ENCODE measurements around the gene GNB2. TPM values are rescaled to one million over a fixed set of nuclear protein-coding genes. Genes with fewer than 3 reads are reported as not detected.

GNB2 gene
- total RNA-seq, result 100 to 1,000 TPM; 209 to 231 (median 215) TPM

- no peaks in the 10 kb centered on the region for H3K9me3 Mint-ChIP-seq
- ATAC-seq, result peak; percentile 74 to 77
- H3K4me3 Mint-ChIP-seq, result peak within 1 kb of the TSS; percentile 94
- DNase-seq, result peak; percentile 98
- no peaks in the 10 kb centered on the region for H3K27me3 Mint-ChIP-seq (ENCODE audit: low read depth)
- H3K36me3 Mint-ChIP-seq (ENCODE audit: insufficient read depth), result peaks cover 9% of the 10 kb centered on the region
- H3K4me1 Mint-ChIP-seq (ENCODE audit: low read depth), result peaks cover 15% of the 10 kb centered on the region
Measured at GRCh38 chr7:100673302-100673941, at the start of gene GNB2. Gene GNB2 (plus strand): TSS chr7:100673740. CDS start chr7:100676266, 2,526 bp downstream.

- Mint-ChIP-seq H3K36me3 (ENCODE audit: insufficient read depth) (peaks cover 5% of the 10 kb centered on the region), H3K27me3 (ENCODE audit: low read depth) (no peaks in the 10 kb centered on the region), H3K4me1 (ENCODE audit: low read depth) (peaks cover 16% of the 10 kb centered on the region), H3K9me3 (no peaks in the 10 kb centered on the region), H3K4me3 (no peak overlapping the region)
- no peak for ATAC-seq
- DNase-seq, result no peak
Measured at GRCh38 chr7:100623951-100624824, 49.4 kb upstream of the GNB2 start.

- no peaks in the 10 kb centered on the region for H3K9me3 Mint-ChIP-seq
- peaks cover 1% of the 10 kb centered on the region for H3K36me3 Mint-ChIP-seq (ENCODE audit: insufficient read depth)
- DNase-seq (no peak), ATAC-seq (no peak)
- H3K4me1 Mint-ChIP-seq (ENCODE audit: low read depth), result peaks cover 20% of the 10 kb centered on the region
- no peaks in the 10 kb centered on the region for H3K27me3 Mint-ChIP-seq (ENCODE audit: low read depth)
- peak overlapping the region; percentile 71 for H3K4me3 Mint-ChIP-seq
Measured at GRCh38 chr7:100626055-100626454, 47.5 kb upstream of the GNB2 start.

- DNase-seq (peak; percentile 86), ATAC-seq (peak; percentile 97 to 98)
- peaks cover 1% of the 10 kb centered on the region for H3K36me3 Mint-ChIP-seq (ENCODE audit: insufficient read depth)
- H3K4me1 Mint-ChIP-seq (ENCODE audit: low read depth), result peaks cover 20% of the 10 kb centered on the region
- no peaks in the 10 kb centered on the region for H3K27me3 Mint-ChIP-seq (ENCODE audit: low read depth)
- H3K4me3 Mint-ChIP-seq, result peak overlapping the region; percentile 71
- H3K9me3 Mint-ChIP-seq, result no peaks in the 10 kb centered on the region
Measured at GRCh38 chr7:100626530-100627237, 46.9 kb upstream of the GNB2 start.

- H3K4me3 Mint-ChIP-seq, result peak overlapping the region; percentile 71
- ATAC-seq (no peak), DNase-seq (no peak)
- H3K4me1 Mint-ChIP-seq (ENCODE audit: low read depth), result peaks cover 22% of the 10 kb centered on the region
- H3K36me3 Mint-ChIP-seq (ENCODE audit: insufficient read depth), result peaks cover 1% of the 10 kb centered on the region
- no peaks in the 10 kb centered on the region for H3K9me3 Mint-ChIP-seq
- no peaks in the 10 kb centered on the region for H3K27me3 Mint-ChIP-seq (ENCODE audit: low read depth)
Measured at GRCh38 chr7:100627238-100627549, 46.3 kb upstream of the GNB2 start.

- Mint-ChIP-seq H3K4me1 (ENCODE audit: low read depth) (peaks cover 27% of the 10 kb centered on the region), H3K9me3 (no peaks in the 10 kb centered on the region), H3K36me3 (ENCODE audit: insufficient read depth) (no peaks in the 10 kb centered on the region), H3K27me3 (ENCODE audit: low read depth) (no peaks in the 10 kb centered on the region), H3K4me3 (no peak overlapping the region)
- ATAC-seq (no peak), DNase-seq (no peak)
Measured at GRCh38 chr7:100629117-100629716, 44.3 kb upstream of the GNB2 start.

GRCh38 chr7:100630066-100630465 is 43.5 kb upstream of the GNB2 start:
- no peak for DNase-seq
- Mint-ChIP-seq H3K36me3 (ENCODE audit: insufficient read depth) (no peaks in the 10 kb centered on the region), H3K27me3 (ENCODE audit: low read depth) (no peaks in the 10 kb centered on the region), H3K9me3 (no peaks in the 10 kb centered on the region), H3K4me3 (no peak overlapping the region), H3K4me1 (ENCODE audit: low read depth) (peaks cover 24% of the 10 kb centered on the region)
- ATAC-seq, result no peak

- ATAC-seq (peak; percentile 75 to 78), DNase-seq (peak; percentile 50)
- H3K9me3 Mint-ChIP-seq, result no peaks in the 10 kb centered on the region
- H3K4me3 Mint-ChIP-seq, result peak overlapping the region; percentile 87
- peaks cover 2% of the 10 kb centered on the region for H3K36me3 Mint-ChIP-seq (ENCODE audit: insufficient read depth)
- no peaks in the 10 kb centered on the region for H3K27me3 Mint-ChIP-seq (ENCODE audit: low read depth)
- H3K4me1 Mint-ChIP-seq (ENCODE audit: low read depth), result peaks cover 16% of the 10 kb centered on the region
Measured at GRCh38 chr7:100632951-100633717, 40.4 kb upstream of the GNB2 start.

GRCh38 chr7:100639995-100640516 is 33.5 kb upstream of the GNB2 start:
- H3K9me3 Mint-ChIP-seq, result no peaks in the 10 kb centered on the region
- ATAC-seq (no peak), DNase-seq (no peak)
- no peaks in the 10 kb centered on the region for H3K4me1 Mint-ChIP-seq (ENCODE audit: low read depth)
- peaks cover 2% of the 10 kb centered on the region for H3K36me3 Mint-ChIP-seq (ENCODE audit: insufficient read depth)
- H3K4me3 Mint-ChIP-seq, result no peak overlapping the region
- H3K27me3 Mint-ChIP-seq (ENCODE audit: low read depth), result no peaks in the 10 kb centered on the region

GRCh38 chr7:100640517-100641440 is 32.8 kb upstream of the GNB2 start:
- no peak overlapping the region for H3K4me3 Mint-ChIP-seq

GRCh38 chr7:100641463-100641859 is 32.1 kb upstream of the GNB2 start, which contains the start of gene TFR2:
Gene TFR2 (minus strand): TSS chr7:100641552. CDS start chr7:100641509, 43 bp downstream.
- H3K9me3 Mint-ChIP-seq, result no peaks in the 10 kb centered on the region
- no peaks in the 10 kb centered on the region for H3K36me3 Mint-ChIP-seq (ENCODE audit: insufficient read depth)
- DNase-seq (no peak), ATAC-seq (no peak)
- H3K27me3 Mint-ChIP-seq (ENCODE audit: low read depth), result peaks cover 5% of the 10 kb centered on the region
- H3K4me1 Mint-ChIP-seq (ENCODE audit: low read depth), result no peaks in the 10 kb centered on the region
- H3K4me3 Mint-ChIP-seq, result no peak within 1 kb of the TSS

More at GRCh38 chr7:100640517-100641440, 32.8 kb upstream of the GNB2 start:
- H3K4me1 Mint-ChIP-seq (ENCODE audit: low read depth), result no peaks in the 10 kb centered on the region
- ATAC-seq, result no peak
- no peak for DNase-seq
- peaks cover under 1% of the 10 kb centered on the region for H3K36me3 Mint-ChIP-seq (ENCODE audit: insufficient read depth)
- H3K27me3 Mint-ChIP-seq (ENCODE audit: low read depth), result no peaks in the 10 kb centered on the region
- H3K9me3 Mint-ChIP-seq, result no peaks in the 10 kb centered on the region

GRCh38 chr7:100641860-100642533 is 31.5 kb upstream of the GNB2 start:
- H3K9me3 Mint-ChIP-seq, result no peaks in the 10 kb centered on the region
- ATAC-seq (no peak), DNase-seq (no peak)
- H3K4me3 Mint-ChIP-seq, result no peak overlapping the region
- no peaks in the 10 kb centered on the region for H3K36me3 Mint-ChIP-seq (ENCODE audit: insufficient read depth)
- H3K27me3 Mint-ChIP-seq (ENCODE audit: low read depth), result peaks cover 9% of the 10 kb centered on the region
- no peaks in the 10 kb centered on the region for H3K4me1 Mint-ChIP-seq (ENCODE audit: low read depth)

All from activated T-cell treated with anti-CD3 and anti-CD28 coated beads, Interleukin-2, amount 50 U/mL, for 4 hours (primary cell).